C4-2B (cell line): Measurements from ENCODE around the gene MED22.

ENCODE experiments used
- H3K27ac ChIP-seq: fragments of 450-650 bp; 2 replicates; pipeline ENCODE4 v1.5.1; 2017
- ZFX ChIP-seq: fragments of 450-650 bp; IDR thresholded peaks from 2 replicates; pipeline ENCODE4 v1.6.1; 2017
- TF ChIP-seq, protein P1 (sequence below): fragments of 450-650 bp; conservative IDR thresholded peaks from 2 replicates; pipeline ENCODE4 v1.5.1; 2017; ENCODE audit warnings: mild to moderate bottlenecking

MED22 gene

DNA sequence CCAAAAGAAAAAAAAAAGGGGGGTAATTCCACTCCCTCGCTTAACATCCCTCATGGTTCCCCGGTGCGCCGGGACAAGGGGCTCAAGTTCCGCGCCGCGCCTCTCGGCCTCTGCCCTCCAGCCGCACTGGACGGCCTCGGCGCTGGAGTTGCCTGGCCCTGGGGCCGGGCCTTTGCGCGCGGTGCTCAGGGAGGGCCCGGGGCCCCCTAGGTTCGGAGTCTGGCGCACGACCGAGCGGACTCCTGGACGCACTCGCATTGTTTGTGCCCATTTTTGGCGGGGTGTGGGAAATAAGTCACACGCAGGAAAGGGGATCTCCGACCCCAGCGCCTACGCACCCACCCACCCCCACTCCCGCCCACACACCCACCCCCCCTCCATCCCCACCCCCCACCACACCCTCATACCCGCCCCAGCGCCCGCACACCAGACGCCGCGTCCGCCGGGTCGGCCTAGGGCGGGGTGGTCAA, 381 bp downstream of the MED22 start:
- peak overlapping the region; percentile 95 for H3K27ac ChIP-seq
- TF ChIP-seq ZFX: peak; percentile 72; the same call in 1 of the 2 replicates
- TF ChIP-seq, protein P1, sequence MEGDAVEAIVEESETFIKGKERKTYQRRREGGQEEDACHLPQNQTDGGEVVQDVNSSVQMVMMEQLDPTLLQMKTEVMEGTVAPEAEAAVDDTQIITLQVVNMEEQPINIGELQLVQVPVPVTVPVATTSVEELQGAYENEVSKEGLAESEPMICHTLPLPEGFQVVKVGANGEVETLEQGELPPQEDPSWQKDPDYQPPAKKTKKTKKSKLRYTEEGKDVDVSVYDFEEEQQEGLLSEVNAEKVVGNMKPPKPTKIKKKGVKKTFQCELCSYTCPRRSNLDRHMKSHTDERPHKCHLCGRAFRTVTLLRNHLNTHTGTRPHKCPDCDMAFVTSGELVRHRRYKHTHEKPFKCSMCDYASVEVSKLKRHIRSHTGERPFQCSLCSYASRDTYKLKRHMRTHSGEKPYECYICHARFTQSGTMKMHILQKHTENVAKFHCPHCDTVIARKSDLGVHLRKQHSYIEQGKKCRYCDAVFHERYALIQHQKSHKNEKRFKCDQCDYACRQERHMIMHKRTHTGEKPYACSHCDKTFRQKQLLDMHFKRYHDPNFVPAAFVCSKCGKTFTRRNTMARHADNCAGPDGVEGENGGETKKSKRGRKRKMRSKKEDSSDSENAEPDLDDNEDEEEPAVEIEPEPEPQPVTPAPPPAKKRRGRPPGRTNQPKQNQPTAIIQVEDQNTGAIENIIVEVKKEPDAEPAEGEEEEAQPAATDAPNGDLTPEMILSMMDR: no peak

DNA sequence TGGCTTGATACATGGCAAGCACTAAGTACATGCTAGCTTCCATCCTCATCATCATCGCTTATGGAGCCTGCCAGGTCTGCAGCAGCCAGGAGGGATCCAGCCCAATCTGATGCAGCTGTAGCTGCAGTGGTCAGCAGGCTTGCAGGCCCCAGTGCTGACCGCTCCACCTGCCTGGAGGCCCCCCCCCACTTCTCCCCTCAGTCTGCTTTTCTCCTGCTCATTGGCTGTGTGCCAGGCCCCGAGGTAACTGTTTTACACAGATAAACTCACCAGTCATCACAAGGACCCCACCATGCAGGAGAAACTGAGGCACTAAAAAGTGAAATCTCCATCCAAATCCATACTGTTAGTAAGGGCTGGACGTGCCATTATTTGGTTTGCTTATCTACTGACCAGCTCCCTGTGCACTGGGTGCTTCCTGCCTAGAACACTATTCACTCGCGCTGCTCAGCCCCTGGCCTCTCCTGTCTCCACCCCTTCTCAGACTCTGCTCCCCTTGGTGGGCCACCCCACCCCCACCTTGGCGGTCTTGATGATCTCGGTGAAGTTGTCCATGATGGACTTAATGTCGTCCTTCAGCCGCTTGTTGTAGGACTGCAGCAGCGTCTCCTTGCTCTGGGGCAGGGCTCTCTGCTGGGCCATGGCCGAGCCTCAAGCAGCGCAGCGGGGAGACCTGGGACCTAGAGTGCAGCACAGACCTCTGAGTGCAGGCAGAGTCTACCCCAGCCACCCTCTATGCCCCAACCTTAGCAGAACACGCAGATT, 1.7 kb downstream of the MED22 start:
- H3K27ac ChIP-seq: peak overlapping the region; percentile 95

DNA sequence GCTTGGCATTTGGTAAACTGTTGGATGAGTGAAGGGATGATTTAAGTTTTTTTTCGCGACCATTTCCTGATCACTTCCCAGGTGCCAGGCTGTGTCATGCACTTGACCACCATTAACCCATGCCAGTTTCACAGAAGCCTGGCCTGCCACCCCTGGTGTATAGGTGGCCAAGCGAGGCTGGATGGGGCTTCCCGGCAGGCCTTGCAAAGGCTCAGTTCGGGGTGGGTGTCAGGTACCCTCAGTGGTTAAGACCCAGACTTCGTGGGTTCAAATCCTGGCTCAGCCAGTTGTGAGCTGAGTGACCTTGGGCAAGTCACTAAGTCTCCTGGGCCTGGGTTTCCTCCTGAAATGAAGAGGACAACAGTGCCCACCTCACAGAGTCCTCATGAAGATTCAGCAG, 2.3 kb downstream of the MED22 start:
- no peak for TF ChIP-seq ZFX
- TF ChIP-seq, protein P1: no peak
- peak overlapping the region; percentile 95; the same call in 1 of the 2 replicates for H3K27ac ChIP-seq

More for the DNA sequence above, 1.7 kb downstream of the MED22 start:
- TF ChIP-seq, protein P1: no peak
- no peak for TF ChIP-seq ZFX

DNA sequence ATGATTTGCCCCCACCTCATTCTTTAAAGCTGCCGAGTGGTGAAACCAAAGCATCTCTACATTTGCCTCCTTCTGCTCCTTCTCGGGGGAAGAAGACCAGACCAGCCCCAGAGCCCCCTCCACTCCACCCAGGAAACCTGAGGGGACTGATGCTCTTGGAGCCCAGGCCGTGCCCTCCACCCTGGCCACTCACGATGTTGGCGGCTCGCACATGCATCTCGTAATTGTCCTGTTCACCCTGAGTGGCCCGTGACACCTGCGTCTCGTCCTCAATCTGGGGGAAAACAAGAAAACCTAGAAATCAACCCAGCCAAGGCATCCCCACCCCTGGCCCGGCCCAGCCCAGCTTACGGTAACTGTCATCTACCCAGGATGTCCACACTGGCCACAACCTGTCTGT, 3.0 kb downstream of the MED22 start:
- TF ChIP-seq ZFX: no peak
- TF ChIP-seq, protein P1: no peak
- H3K27ac ChIP-seq: no peak overlapping the region

DNA sequence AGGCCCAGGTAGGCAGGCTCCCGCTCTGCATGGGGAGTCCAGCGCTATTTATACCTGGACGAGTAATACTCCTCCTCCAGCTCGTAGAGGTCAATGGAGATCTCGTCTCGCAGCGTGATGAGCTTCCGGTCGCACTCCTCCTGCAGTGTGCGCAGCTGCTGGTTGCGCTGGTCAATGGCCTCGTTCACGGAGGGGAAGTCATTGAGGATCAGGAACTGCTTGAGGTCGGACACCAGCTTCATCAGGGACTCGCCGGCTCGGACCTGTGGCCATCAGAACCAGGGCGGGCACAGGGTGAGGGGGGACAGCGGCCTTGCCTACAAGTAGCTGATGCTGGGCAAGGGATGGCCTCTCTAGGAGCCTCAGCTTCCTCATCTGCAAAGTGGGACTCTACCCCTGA, 3.9 kb downstream of the MED22 start:
- TF ChIP-seq, protein P1: no peak
- no peak for TF ChIP-seq ZFX
- H3K27ac ChIP-seq: no peak overlapping the region

DNA sequence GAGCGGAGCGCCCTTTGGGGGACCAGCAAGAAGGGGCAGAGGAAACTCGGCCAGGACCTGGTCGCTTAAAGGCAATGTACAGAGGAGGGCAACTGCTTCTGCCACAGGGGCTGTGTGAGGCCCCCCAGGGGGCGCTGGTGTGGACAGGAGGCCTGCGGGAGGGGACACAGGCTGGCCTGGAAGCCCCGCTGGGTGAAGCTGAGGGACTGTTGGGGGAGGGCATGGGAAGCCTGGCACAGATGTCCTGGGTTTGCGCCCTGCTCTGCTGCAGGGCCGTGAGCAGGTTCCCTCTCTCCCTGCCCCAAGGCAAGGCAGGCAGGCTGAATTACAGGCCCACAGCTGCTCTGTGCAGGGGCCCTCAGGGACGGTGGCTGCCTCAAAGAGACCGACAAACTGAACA, 5.4 kb downstream of the MED22 start:
- no peak overlapping the region for H3K27ac ChIP-seq

DNA sequence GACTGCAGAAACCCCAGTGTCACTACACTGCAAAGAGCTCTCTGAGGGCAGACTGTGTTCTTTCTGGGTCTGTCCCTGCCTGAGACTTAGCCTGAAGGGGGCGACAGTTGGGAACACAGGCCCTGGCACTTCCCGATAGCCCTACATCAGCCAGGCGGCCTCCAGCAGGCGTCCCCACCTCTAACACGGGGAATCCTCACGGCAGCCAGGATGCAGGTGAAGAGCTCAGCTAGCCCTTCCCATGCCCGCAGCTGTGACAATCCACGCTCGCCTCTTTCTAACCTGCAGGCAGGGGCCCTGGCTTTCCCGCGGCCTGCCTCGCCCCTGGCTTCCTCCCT, 5.9 kb downstream of the MED22 start:
- TF ChIP-seq ZFX: no peak
- TF ChIP-seq, protein P1: peak; percentile 24; the same call in 1 of the 2 replicates
- no peak overlapping the region for H3K27ac ChIP-seq

More for the DNA sequence above, 5.4 kb downstream of the MED22 start:
- no peak for TF ChIP-seq ZFX
- TF ChIP-seq, protein P1: peak; percentile 25
